Measurements from ENCODE around the gene TANK.

- TF ChIP-seq CTCF (IDR thresholded peaks at IDR 0.05) (no peak), POLR2A (IDR thresholded peaks at IDR 0.05) (no peak)
Observed at GRCh38 chr2:161112908-161113307, 47.3 kb upstream of the TANK start.
